22Rv1 (cell line): Measurements from ENCODE around the gene LINC00237.
A peak's percentile ranks its signal among the peaks of the same experiment; 100 is the strongest.

Experiments
- H3K27ac ChIP-seq: fragments of 450-650 bp; 2 replicates; pipeline ENCODE4 v1.5.1; 2017
- CTCF ChIP-seq: fragments of 450-650 bp; IDR thresholded peaks from 2 replicates; pipeline ENCODE4 v1.5.1; 2017; ENCODE audit warnings: mild to moderate bottlenecking
- ZFX ChIP-seq: fragments of 450-650 bp; IDR thresholded peaks from 2 replicates; pipeline ENCODE4 v1.6.1; 2017; ENCODE audit warnings: antibody characterized with exemption, borderline replicate concordance

LINC00237 gene

GRCh38 chr20:21053002-21053762 is 53.0 kb downstream of the LINC00237 start:
- TF ChIP-seq ZFX (no peak), CTCF (no peak)
- no peak overlapping the region for H3K27ac ChIP-seq

- TF ChIP-seq ZFX, result no peak
- no peak for TF ChIP-seq CTCF
- H3K27ac ChIP-seq, result no peak overlapping the region
Observed at GRCh38 chr20:21052686-21053001, 53.5 kb downstream of the LINC00237 start.

GRCh38 chr20:21052241-21052640 is 53.9 kb downstream of the LINC00237 start:
- H3K27ac ChIP-seq, result no peak overlapping the region
- TF ChIP-seq ZFX (no peak), CTCF (no peak)

- TF ChIP-seq ZFX (no peak), CTCF (no peak)
- no peak overlapping the region for H3K27ac ChIP-seq
Observed at GRCh38 chr20:21050710-21051109, 55.4 kb downstream of the LINC00237 start.

DNA sequence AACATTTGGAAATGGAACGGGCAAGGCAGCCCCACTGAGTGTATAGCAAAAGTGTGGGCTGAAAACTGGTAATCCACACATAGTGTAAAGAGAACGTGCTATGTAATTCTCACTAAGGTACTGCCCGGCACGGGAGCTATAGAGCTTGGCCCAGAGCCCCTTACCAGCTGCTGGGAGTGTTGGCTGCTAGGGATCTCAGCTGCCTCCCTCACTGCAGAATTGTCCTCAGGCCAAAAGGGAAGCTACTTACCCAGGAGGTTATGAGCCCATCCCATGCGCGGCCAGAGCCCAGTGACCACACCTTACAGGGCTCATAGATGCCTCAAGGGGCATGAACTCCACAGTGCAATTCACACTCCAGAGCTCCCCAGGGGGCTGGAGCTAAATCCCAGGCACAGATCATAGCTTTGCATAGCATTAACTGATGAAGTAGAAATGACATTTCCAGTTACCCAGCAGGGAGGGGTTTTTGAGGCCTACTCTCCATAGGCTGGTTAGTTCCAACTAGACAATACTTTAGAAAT is 56.8 kb downstream of the LINC00237 start:
- H3K27ac ChIP-seq, result no peak overlapping the region
- TF ChIP-seq ZFX, result no peak
- TF ChIP-seq CTCF, result no peak

- TF ChIP-seq CTCF, result peak; percentile 96
- no peak for TF ChIP-seq ZFX
- H3K27ac ChIP-seq, result no peak overlapping the region
Observed at GRCh38 chr20:21048841-21049273, 57.3 kb downstream of the LINC00237 start.

GRCh38 chr20:21047981-21048380 is 58.2 kb downstream of the LINC00237 start:
- no peak overlapping the region for H3K27ac ChIP-seq
- TF ChIP-seq ZFX, result no peak
- no peak for TF ChIP-seq CTCF
